Calu3 (cell line): ENCODE results near the gene RUFY1. TPM values are rescaled to one million over a fixed set of nuclear protein-coding genes. Genes with fewer than 3 reads are reported as not detected.

Experiments used
- BruUV-seq: library from RNA; stranded (reverse); fragments of 400-500 nt; replicated peaks from 2 replicates; lab custom pipeline; 2021; lab: Mats Ljungman, UMichigan
- CTCF ChIA-PET: fragments of 300-600 bp; sonication (Branson Sonifier 250); formaldehyde crosslinking; loops from one replicate; lab custom pipeline; 2022; ENCODE audit warnings: antibody characterized with exemption; lab: Charles Lee
- DNase-seq: peaks from one replicate; pipeline ENCODE4 v3.0.0; 2022
- H3K27ac Mint-ChIP-seq: one replicate; pipeline ENCODE4 v1.8.0; 2022; ENCODE audit warnings: mixed read lengths; ENCODE audit not compliant: unreplicated experiment
- H3K27me3 Mint-ChIP-seq: one replicate; pipeline ENCODE4 v1.8.0; 2022; ENCODE audit warnings: mixed read lengths; ENCODE audit not compliant: unreplicated experiment
- H3K36me3 Mint-ChIP-seq: one replicate; pipeline ENCODE4 v1.8.0; 2022; ENCODE audit warnings: mild to moderate bottlenecking, moderate library complexity, mixed read lengths; ENCODE audit not compliant: insufficient read depth, unreplicated experiment
- H3K4me1 Mint-ChIP-seq: one replicate; pipeline ENCODE4 v1.8.0; 2022; ENCODE audit warnings: mild to moderate bottlenecking, low read depth, mixed read lengths; ENCODE audit not compliant: unreplicated experiment
- H3K4me3 Mint-ChIP-seq: one replicate; pipeline ENCODE4 v1.8.0; 2022; ENCODE audit warnings: mild to moderate bottlenecking, low read depth, moderate library complexity, mixed read lengths; ENCODE audit not compliant: unreplicated experiment
- H3K9me3 Mint-ChIP-seq: one replicate; pipeline ENCODE4 v1.8.0; 2022; ENCODE audit warnings: low read depth, mixed read lengths; ENCODE audit not compliant: unreplicated experiment
- intact Hi-C: fragments of 100-400 bp; cut with micrococcal nuclease; formaldehyde crosslinking; loops from one replicate; pipeline ENCODE4 v1.10.0; 2022; ENCODE audit not compliant: unreplicated experiment
- total RNA-seq: library from RNA; stranded (reverse); gene quantifications from 2 replicates; pipeline ENCODE4 v1.2.3, GENCODE V29; 2022
- TF ChIP-seq, protein P1 (sequence below): fragments of 200-600 bp; IDR thresholded peaks from one replicate; pipeline ENCODE4 v1.8.0; 2022; ENCODE audit warnings: antibody characterized with exemption; ENCODE audit not compliant: unreplicated experiment

Gene RUFY1
- total RNA-seq, 1 experiment from 2014 or later, result 41.5 TPM

- no peaks in the 10 kb centered on the region for H3K9me3 Mint-ChIP-seq
- H3K4me1 Mint-ChIP-seq, result no peaks in the 10 kb centered on the region
- TF ChIP-seq, protein P1, sequence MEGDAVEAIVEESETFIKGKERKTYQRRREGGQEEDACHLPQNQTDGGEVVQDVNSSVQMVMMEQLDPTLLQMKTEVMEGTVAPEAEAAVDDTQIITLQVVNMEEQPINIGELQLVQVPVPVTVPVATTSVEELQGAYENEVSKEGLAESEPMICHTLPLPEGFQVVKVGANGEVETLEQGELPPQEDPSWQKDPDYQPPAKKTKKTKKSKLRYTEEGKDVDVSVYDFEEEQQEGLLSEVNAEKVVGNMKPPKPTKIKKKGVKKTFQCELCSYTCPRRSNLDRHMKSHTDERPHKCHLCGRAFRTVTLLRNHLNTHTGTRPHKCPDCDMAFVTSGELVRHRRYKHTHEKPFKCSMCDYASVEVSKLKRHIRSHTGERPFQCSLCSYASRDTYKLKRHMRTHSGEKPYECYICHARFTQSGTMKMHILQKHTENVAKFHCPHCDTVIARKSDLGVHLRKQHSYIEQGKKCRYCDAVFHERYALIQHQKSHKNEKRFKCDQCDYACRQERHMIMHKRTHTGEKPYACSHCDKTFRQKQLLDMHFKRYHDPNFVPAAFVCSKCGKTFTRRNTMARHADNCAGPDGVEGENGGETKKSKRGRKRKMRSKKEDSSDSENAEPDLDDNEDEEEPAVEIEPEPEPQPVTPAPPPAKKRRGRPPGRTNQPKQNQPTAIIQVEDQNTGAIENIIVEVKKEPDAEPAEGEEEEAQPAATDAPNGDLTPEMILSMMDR, result no peak
- CTCF ChIA-PET, result interaction anchor here (1.1 kb wide), 1 partner anchor 9 kb away, joined by 3 read pairs; no protein-coding TSS in a partner anchor
- no peaks in the 10 kb centered on the region for H3K27me3 Mint-ChIP-seq
- no TSS peak for BruUV-seq
- peaks cover 90% of the 10 kb centered on the region for H3K36me3 Mint-ChIP-seq
- H3K27ac Mint-ChIP-seq, result no peak overlapping the region
- no peak overlapping the region for H3K4me3 Mint-ChIP-seq
- intact Hi-C loops, result no loop called here
- no peak for DNase-seq
These were observed 51.7 kb downstream of the RUFY1 start for GRCh38 chr5:179601871-179602625.

DNA sequence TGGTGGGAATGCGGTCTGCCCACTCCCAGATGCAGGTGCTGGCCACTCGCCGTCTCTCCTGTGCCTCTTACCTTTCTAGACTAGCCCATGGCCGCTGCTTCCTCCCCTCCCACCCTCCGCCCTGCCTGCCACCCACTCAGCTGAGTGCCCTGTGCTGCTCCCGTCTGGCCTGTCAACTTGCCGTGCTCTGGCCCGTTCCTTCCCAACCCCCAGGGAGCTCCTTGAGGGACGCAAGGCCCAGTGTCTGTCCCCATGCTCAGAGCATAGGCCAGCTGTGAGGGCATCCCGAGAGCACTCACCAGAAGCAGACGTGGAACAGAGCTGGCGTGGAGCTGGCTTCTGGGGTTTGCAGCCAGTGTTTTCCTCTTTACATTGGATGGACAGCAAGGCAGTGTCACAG is 53.0 kb downstream of the RUFY1 start:
- Mint-ChIP-seq H3K4me3 (no peak overlapping the region), H3K4me1 (no peaks in the 10 kb centered on the region), H3K36me3 (peaks cover 93% of the 10 kb centered on the region), H3K27ac (no peak overlapping the region), H3K27me3 (no peaks in the 10 kb centered on the region), H3K9me3 (no peaks in the 10 kb centered on the region)
- BruUV-seq, result no TSS peak
- no peak for DNase-seq
- CTCF ChIA-PET, result no interaction called here
- intact Hi-C loops, result no loop called here
- TF ChIP-seq, protein P1, result no peak

DNA sequence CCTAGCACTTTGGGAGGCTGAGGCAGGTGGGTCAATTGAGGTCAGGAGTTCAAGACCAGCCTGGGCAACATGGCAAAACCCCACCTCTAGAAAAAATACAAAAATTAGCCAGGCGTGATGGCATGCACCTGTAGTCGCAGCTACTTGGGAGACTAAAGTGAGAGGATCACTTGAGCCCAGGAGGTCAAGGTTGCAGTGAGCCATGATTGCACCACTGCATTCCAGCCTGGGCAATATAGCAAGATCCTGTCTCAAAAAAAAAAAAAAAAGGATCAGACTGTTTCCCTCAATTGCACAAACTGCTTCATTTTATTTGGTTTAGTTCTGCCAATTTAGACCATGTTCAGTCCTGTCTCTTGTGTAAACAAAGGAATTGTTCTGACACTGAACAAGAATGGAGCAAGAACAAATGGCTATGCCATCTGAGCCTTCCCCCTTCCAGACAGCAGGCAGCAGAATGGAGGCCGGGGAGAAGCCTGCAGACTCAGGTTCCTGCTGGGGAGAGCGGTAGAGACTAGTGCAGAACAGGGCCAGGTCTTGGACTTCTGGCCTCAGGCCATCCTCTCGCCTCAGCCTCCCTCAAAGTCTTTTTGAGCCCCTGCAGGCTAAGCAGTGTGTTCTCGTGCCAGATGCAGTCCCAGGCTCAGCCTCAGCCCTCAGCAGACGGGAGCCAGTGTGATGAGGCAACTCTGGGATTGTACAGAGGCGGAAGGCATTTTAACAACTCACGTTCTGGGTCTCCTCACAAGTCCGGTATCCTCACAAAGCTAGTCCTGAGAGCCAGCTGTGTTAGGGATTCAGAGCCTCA is 54.9 kb downstream of the RUFY1 start:
- no peak for DNase-seq
- TF ChIP-seq, protein P1, result no peak
- Mint-ChIP-seq H3K36me3 (peaks cover 98% of the 10 kb centered on the region), H3K4me3 (no peak overlapping the region), H3K4me1 (no peaks in the 10 kb centered on the region), H3K27me3 (no peaks in the 10 kb centered on the region), H3K27ac (no peak overlapping the region), H3K9me3 (no peaks in the 10 kb centered on the region)
- CTCF ChIA-PET, result no interaction called here
- BruUV-seq, result no TSS peak
- intact Hi-C loops, result no loop called here

DNA sequence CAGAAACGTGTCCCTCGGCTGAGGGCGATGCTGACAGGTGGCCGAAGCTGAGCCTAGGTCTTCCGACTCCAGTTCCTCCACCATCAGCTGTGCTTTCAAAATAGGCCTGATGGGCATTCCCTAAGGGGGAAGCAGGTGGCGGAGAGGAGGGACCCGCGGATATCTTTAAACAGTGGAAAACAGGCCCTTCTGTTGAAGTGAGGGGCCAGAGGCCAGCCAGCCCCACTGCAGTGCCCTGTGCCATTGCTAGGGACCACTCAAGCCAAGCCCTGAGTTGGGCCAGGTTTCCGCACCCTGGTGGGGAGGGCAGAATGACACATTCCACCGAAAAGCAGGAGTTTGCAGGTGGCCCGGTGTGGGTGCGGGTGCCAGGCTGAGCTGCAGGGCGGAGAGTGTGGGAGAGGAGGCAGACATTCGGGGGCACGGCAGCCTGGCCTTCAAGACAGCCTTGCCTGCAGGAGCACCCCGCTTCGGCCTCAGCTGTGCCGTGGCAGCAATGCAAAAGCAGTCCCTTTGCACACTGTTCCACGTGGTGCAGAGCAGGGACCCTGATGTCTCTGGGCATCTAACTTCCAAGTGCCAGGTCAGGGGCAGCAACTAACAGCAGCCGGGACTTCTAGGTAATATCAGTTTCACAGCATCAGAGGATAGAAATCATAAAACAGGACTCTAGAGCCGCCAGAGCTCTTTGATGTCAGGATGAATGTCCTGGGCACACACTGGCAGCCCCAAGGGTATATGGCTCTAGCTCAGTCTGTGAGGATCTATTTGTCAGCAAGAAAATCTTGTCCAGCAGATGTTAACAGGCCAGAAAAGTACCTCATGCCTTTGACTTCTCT is 55.9 kb downstream of the RUFY1 start:
- Mint-ChIP-seq H3K9me3 (no peaks in the 10 kb centered on the region), H3K4me3 (no peak overlapping the region), H3K27ac (no peak overlapping the region), H3K36me3 (peaks cover 98% of the 10 kb centered on the region), H3K27me3 (no peaks in the 10 kb centered on the region), H3K4me1 (no peaks in the 10 kb centered on the region)
- CTCF ChIA-PET, result no interaction called here
- TF ChIP-seq, protein P1, result no peak
- no peak for DNase-seq
- BruUV-seq, result no TSS peak
- intact Hi-C loops, result no loop called here
